ENCODE measurements around the gene RXFP3.

GRCh38 chr5:33980030-33980429 is 43.8 kb downstream of the RXFP3 start:
- TF ChIP-seq CTCF (IDR thresholded peaks at IDR 0.05) (no peak), EZH2 (IDR thresholded peaks at IDR 0.05) (no peak), EZH2phosphoT487 (IDR thresholded peaks at IDR 0.05) (no peak)
